Measurements from ENCODE around the gene AFDN. TPM values are rescaled to one million over a fixed set of nuclear protein-coding genes. Genes with fewer than 3 reads are reported as not detected.

The AFDN gene
- polyA plus RNA-seq, 1 experiment = 20.4 TPM

- no peaks in the 10 kb centered on the region for H3K27me3 ChIP-seq (ENCODE audit: control insufficient read depth, insufficient read depth, low read length)
- H3K4me3 ChIP-seq (ENCODE audit: low read depth, low read length) = no peak overlapping the region
- POLR2A ChIA-PET = no interaction called here
- no peak for DNase-seq (ENCODE audit: low read depth)
- CTCF ChIA-PET = interaction anchor here (0.9 to 1.1 kb wide), 2 partner anchors 11 to 20 kb away, joined by 3 read pairs; no protein-coding TSS in a partner anchor
- TF ChIP-seq CTCF (IDR thresholded peaks at IDR 0.05; ENCODE audit: insufficient read depth, low read depth, low read length) = no peak
- H3K36me3 ChIP-seq (ENCODE audit: control insufficient read depth, insufficient read depth, low read length) = no peaks in the 10 kb centered on the region
Measured at GRCh38 chr6:167805349-167806060, 21.2 kb upstream of the AFDN start.

- ChIA-PET CTCF (interaction anchor here (0.9 to 1.1 kb wide), 2 partner anchors 10 to 19 kb away, joined by 3 read pairs; no protein-coding TSS in a partner anchor), POLR2A (no interaction called here)
- H3K27me3 ChIP-seq (ENCODE audit: control insufficient read depth, insufficient read depth, low read length) = no peaks in the 10 kb centered on the region
- no peak for TF ChIP-seq CTCF (IDR thresholded peaks at IDR 0.05; ENCODE audit: insufficient read depth, low read depth, low read length)
- H3K4me3 ChIP-seq (ENCODE audit: low read depth, low read length) = no peak overlapping the region
- no peaks in the 10 kb centered on the region for H3K36me3 ChIP-seq (ENCODE audit: control insufficient read depth, insufficient read depth, low read length)
- no peak for DNase-seq (ENCODE audit: low read depth)
Measured at GRCh38 chr6:167806061-167806700, 20.5 kb upstream of the AFDN start.

- H3K4me3 ChIP-seq (ENCODE audit: low read depth, low read length) = no peak overlapping the region
- CTCF ChIA-PET = no interaction called here
- no peak for TF ChIP-seq CTCF (IDR thresholded peaks at IDR 0.05; ENCODE audit: insufficient read depth, low read depth, low read length)
- H3K27me3 ChIP-seq (ENCODE audit: control insufficient read depth, insufficient read depth, low read length) = no peaks in the 10 kb centered on the region
- POLR2A ChIA-PET = no interaction called here
- no peaks in the 10 kb centered on the region for H3K36me3 ChIP-seq (ENCODE audit: control insufficient read depth, insufficient read depth, low read length)
- DNase-seq (ENCODE audit: low read depth) = no peak
Measured at GRCh38 chr6:167807200-167807599, 19.5 kb upstream of the AFDN start.

GRCh38 chr6:167807756-167808155, 19.0 kb upstream of the AFDN start:
- ChIA-PET CTCF (interaction anchor here (0.8 kb wide), 1 partner anchor 88 kb away, joined by 3 read pairs; no protein-coding TSS in a partner anchor), POLR2A (no interaction called here)
- Histone ChIP-seq H3K36me3 (ENCODE audit: control insufficient read depth, insufficient read depth, low read length) (no peaks in the 10 kb centered on the region), H3K4me3 (ENCODE audit: low read depth, low read length) (no peak overlapping the region), H3K27me3 (ENCODE audit: control insufficient read depth, insufficient read depth, low read length) (no peaks in the 10 kb centered on the region)
- no peak for DNase-seq (ENCODE audit: low read depth)
- no peak for TF ChIP-seq CTCF (IDR thresholded peaks at IDR 0.05; ENCODE audit: insufficient read depth, low read depth, low read length)

GRCh38 chr6:167811040-167811439, 15.7 kb upstream of the AFDN start:
- POLR2A ChIA-PET = no interaction called here
- CTCF ChIA-PET = no interaction called here
- Histone ChIP-seq H3K36me3 (ENCODE audit: control insufficient read depth, insufficient read depth, low read length) (no peaks in the 10 kb centered on the region), H3K27me3 (ENCODE audit: control insufficient read depth, insufficient read depth, low read length) (no peaks in the 10 kb centered on the region), H3K4me3 (ENCODE audit: low read depth, low read length) (no peak overlapping the region)
- TF ChIP-seq CTCF (IDR thresholded peaks at IDR 0.05; ENCODE audit: insufficient read depth, low read depth, low read length) = no peak
- DNase-seq (ENCODE audit: low read depth) = no peak
